Measurements from ENCODE around the gene VAV2. TPM values are rescaled to one million over a fixed set of nuclear protein-coding genes. Genes with fewer than 3 reads are reported as not detected.

Gene VAV2
- total RNA-seq, 1 experiment from 2014 or later, result 24.7 TPM

DNA sequence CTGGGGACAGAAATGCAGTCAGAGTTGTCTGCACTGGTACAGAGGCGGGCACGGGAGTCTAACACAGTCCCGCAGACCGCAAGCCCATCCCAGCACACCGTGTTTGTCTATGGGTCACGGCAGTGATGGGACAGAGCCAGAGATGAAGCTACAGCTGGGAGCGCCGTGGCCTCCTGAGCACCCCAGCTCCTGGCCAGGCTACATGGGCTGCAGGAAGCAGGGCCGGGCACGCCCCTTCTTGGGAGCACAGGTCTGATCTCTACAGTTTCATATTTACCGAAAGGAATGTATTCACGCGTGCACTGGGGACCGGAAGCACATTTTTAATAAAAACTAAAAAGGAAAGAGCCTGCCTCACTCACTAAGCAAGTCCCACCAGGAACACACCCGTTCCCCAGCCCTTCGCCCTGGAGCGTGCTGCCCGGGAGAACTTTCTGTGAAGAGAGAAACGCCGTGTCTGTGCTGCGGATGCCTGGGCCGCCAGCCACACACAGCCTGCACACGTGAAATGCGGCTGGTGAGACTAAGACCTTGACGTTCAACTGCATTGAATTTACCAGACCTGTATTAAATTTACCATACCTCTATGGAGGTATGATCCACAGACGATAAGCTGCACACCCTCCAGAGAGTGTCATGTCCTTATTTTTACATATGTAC lies 81.1 kb downstream of the VAV2 start:
- ATAC-seq, result no peak
- Histone ChIP-seq H3K4me1 (ENCODE audit: control insufficient read depth, insufficient read depth, low read length) (no peaks in the 10 kb centered on the region), H3K4me3 (ENCODE audit: low read depth in 2 of 2, low read length in 2 of 2) (no peak overlapping the region), H3K9me3 (ENCODE audit: control insufficient read depth, insufficient read depth, low read depth, low read length) (no peaks in the 10 kb centered on the region), H3K27ac (ENCODE audit: low read length) (no peak overlapping the region), H3K36me3 (ENCODE audit: control insufficient read depth, insufficient read depth, low read length) (no peaks in the 10 kb centered on the region), H3K27me3 (ENCODE audit: control insufficient read depth, insufficient read depth, low read length) (no peaks in the 10 kb centered on the region)
- ChIA-PET POLR2A (no interaction called here), CTCF (no interaction called here)
- DNase-seq (ENCODE audit: low read depth, low spot score), result no peak
- intact Hi-C loops (cut with micrococcal nuclease; ENCODE audit: unreplicated experiment) (no loop called here), in situ Hi-C loops (cut with HindIII; ENCODE audit: low pct_unique_long_range_greater_than_20kb, low sequenced_read_pairs) (no loop called here)
- BruUV-seq (replicated peaks), result no TSS peak
- TF ChIP-seq, protein P1, sequence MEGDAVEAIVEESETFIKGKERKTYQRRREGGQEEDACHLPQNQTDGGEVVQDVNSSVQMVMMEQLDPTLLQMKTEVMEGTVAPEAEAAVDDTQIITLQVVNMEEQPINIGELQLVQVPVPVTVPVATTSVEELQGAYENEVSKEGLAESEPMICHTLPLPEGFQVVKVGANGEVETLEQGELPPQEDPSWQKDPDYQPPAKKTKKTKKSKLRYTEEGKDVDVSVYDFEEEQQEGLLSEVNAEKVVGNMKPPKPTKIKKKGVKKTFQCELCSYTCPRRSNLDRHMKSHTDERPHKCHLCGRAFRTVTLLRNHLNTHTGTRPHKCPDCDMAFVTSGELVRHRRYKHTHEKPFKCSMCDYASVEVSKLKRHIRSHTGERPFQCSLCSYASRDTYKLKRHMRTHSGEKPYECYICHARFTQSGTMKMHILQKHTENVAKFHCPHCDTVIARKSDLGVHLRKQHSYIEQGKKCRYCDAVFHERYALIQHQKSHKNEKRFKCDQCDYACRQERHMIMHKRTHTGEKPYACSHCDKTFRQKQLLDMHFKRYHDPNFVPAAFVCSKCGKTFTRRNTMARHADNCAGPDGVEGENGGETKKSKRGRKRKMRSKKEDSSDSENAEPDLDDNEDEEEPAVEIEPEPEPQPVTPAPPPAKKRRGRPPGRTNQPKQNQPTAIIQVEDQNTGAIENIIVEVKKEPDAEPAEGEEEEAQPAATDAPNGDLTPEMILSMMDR (IDR thresholded peaks at IDR 0.05), result no peak
- no peak for TF ChIP-seq SIN3A (IDR thresholded peaks at IDR 0.05; ENCODE audit: borderline replicate concordance, insufficient read depth, low read depth, low read length)
- TF ChIP-seq, protein P2, sequence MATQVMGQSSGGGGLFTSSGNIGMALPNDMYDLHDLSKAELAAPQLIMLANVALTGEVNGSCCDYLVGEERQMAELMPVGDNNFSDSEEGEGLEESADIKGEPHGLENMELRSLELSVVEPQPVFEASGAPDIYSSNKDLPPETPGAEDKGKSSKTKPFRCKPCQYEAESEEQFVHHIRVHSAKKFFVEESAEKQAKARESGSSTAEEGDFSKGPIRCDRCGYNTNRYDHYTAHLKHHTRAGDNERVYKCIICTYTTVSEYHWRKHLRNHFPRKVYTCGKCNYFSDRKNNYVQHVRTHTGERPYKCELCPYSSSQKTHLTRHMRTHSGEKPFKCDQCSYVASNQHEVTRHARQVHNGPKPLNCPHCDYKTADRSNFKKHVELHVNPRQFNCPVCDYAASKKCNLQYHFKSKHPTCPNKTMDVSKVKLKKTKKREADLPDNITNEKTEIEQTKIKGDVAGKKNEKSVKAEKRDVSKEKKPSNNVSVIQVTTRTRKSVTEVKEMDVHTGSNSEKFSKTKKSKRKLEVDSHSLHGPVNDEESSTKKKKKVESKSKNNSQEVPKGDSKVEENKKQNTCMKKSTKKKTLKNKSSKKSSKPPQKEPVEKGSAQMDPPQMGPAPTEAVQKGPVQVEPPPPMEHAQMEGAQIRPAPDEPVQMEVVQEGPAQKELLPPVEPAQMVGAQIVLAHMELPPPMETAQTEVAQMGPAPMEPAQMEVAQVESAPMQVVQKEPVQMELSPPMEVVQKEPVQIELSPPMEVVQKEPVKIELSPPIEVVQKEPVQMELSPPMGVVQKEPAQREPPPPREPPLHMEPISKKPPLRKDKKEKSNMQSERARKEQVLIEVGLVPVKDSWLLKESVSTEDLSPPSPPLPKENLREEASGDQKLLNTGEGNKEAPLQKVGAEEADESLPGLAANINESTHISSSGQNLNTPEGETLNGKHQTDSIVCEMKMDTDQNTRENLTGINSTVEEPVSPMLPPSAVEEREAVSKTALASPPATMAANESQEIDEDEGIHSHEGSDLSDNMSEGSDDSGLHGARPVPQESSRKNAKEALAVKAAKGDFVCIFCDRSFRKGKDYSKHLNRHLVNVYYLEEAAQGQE (IDR thresholded peaks at IDR 0.05; ENCODE audit: insufficient read depth in 1 of 2, low read depth in 2 of 2, low read length in 1 of 2), result no peak
- no peak for TF ChIP-seq TCF7L2 (IDR thresholded peaks at IDR 0.05; ENCODE audit: low read depth, low read length)
- TF ChIP-seq POLR2AphosphoS5 (IDR thresholded peaks at IDR 0.05; ENCODE audit: low read depth, low read length), result no peak

DNA sequence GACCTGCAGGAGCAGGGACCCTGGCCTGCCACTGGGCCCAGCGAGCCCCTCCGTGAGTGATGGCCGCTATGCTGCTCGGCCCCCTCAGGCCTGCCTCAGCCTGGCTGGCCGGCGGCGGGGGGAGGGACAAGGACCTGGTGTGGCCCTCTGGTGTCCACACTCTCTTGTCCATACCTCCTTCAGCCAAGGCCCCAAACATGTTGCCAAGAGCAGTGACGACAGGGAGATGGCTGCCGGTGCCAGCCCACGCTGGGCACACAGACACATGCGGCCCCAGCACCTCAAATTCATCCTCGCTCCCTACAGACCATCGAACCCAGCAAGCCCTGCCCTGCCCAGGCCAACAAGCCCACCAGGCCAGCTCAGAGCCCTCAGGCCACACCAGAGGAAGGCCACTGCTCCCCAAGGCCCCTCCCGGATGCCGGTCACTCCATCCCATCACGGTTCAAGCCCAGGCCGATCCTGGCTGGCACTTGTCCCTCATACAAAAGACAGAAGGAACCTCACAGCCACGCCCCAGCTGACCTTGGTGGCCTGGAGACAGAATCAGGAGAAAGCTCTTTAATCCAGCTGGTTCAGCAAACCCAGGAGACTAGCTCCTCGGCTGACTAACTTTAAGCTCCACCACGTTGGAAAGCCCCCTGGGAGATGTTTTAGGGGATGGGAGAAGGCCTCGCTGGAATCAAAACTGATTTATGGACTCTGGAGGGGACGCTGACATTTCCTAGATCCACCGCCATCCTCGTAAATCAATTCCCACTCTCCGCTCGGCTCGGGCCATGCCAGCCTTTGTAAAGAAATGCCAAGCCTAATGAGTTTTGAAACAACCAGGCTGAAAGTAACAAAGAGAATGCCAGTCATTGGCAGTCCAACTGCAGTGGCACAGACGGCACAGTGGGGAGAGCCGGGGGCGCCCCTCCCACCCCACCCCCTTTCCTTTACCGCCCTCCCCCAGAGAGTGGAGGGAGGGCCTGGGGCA lies 84.9 kb downstream of the VAV2 start:
- DNase-seq (ENCODE audit: low read depth, low spot score) (no peak), ATAC-seq (no peak)
- no peak overlapping the region for H3K27ac ChIP-seq (ENCODE audit: low read length)
- H3K36me3 ChIP-seq (ENCODE audit: control insufficient read depth, insufficient read depth, low read length), result no peaks in the 10 kb centered on the region
- intact Hi-C loops (cut with micrococcal nuclease; ENCODE audit: unreplicated experiment), result no loop called here
- H3K9me3 ChIP-seq (ENCODE audit: control insufficient read depth, insufficient read depth, low read depth, low read length), result no peaks in the 10 kb centered on the region
- no peaks in the 10 kb centered on the region for H3K27me3 ChIP-seq (ENCODE audit: control insufficient read depth, insufficient read depth, low read length)
- no TSS peak for BruUV-seq (replicated peaks)
- TF ChIP-seq, protein P1 (IDR thresholded peaks at IDR 0.05), result no peak
- TF ChIP-seq, protein P2 (IDR thresholded peaks at IDR 0.05; ENCODE audit: insufficient read depth in 1 of 2, low read depth in 2 of 2, low read length in 1 of 2), result no peak
- TF ChIP-seq SIN3A (IDR thresholded peaks at IDR 0.05; ENCODE audit: borderline replicate concordance, insufficient read depth, low read depth, low read length) (no peak), TCF7L2 (IDR thresholded peaks at IDR 0.05; ENCODE audit: low read depth, low read length) (no peak), POLR2AphosphoS5 (IDR thresholded peaks at IDR 0.05; ENCODE audit: low read depth, low read length) (no peak)
- POLR2A ChIA-PET, result no interaction called here
- H3K4me1 ChIP-seq (ENCODE audit: control insufficient read depth, insufficient read depth, low read length), result no peaks in the 10 kb centered on the region
- in situ Hi-C loops (cut with HindIII; ENCODE audit: low pct_unique_long_range_greater_than_20kb, low sequenced_read_pairs), result no loop called here
- H3K4me3 ChIP-seq (ENCODE audit: low read depth in 2 of 2, low read length in 2 of 2), result no peak overlapping the region
- CTCF ChIA-PET, result no interaction called here
